Fibroblast of lung (primary cell): Measurements from ENCODE around the gene BBLN. TPM values are rescaled to one million over a fixed set of nuclear protein-coding genes. Genes with fewer than 3 reads are reported as not detected.

Experiments
- DNase-seq, 2 donors: peaks; one replicate each; pipeline versions ENCODE4 v3.0.0 to v3.0.0-alpha.2; 2010; ENCODE audit warnings: low read depth in 2 of 2
- H2AFZ ChIP-seq: 2 replicates; pipeline ENCODE4 v1.5.1; 2012; ENCODE audit warnings: low read length, control low read depth, inconsistent platforms
- H3K27ac ChIP-seq: 2 replicates; pipeline ENCODE4 v1.5.1; 2011; ENCODE audit warnings: low read length, control low read depth; ENCODE audit not compliant: insufficient read depth
- H3K27me3 ChIP-seq: 2 replicates; pipeline ENCODE4 v1.5.1; 2011; ENCODE audit warnings: mild to moderate bottlenecking, low read length; ENCODE audit not compliant: control insufficient read depth, insufficient read depth
- H3K36me3 ChIP-seq: 2 replicates; pipeline ENCODE4 v1.5.1; 2011; ENCODE audit warnings: low read length; ENCODE audit not compliant: control insufficient read depth, insufficient read depth
- H3K4me1 ChIP-seq: 2 replicates; pipeline ENCODE4 v1.5.1; 2011; ENCODE audit warnings: low read length; ENCODE audit not compliant: control insufficient read depth, insufficient read depth; ENCODE audit errors: extremely low read depth
- H3K4me2 ChIP-seq: 2 replicates; pipeline ENCODE4 v1.5.1; 2011; ENCODE audit warnings: low read length, control low read depth; ENCODE audit not compliant: insufficient read depth; ENCODE audit errors: extremely low read depth
- H3K4me3 ChIP-seq, 4 experiments: fragments of 200-600 bp in 1 of 4; sonication (generic) in 1 of 4; replicated peaks in 1 of 4; 2 replicates each; pipeline ENCODE4 v1.5.1; 2011 to 2016; ENCODE audit warnings: low read length in 4 of 4, low read depth in 3 of 4, mild to moderate bottlenecking in 3 of 4, control low read depth in 2 of 4, inconsistent platforms in 1 of 4, mixed read lengths in 1 of 4; ENCODE audit not compliant: insufficient read depth in 1 of 4; ENCODE audit errors: control extremely low read depth in 1 of 4
- H3K79me2 ChIP-seq: 2 replicates; pipeline ENCODE4 v1.5.1; 2012; ENCODE audit warnings: mild to moderate bottlenecking, low read length, inconsistent platforms; ENCODE audit not compliant: control insufficient read depth, insufficient read depth
- H3K9ac ChIP-seq: 2 replicates; pipeline ENCODE4 v1.5.1; 2011; ENCODE audit warnings: mild to moderate bottlenecking, low read length, control low read depth; ENCODE audit not compliant: insufficient read depth
- H3K9me3 ChIP-seq: 2 replicates; pipeline ENCODE4 v1.5.1; 2012; ENCODE audit warnings: low read depth, low read length; ENCODE audit not compliant: control insufficient read depth, insufficient read depth
- H4K20me1 ChIP-seq: 2 replicates; pipeline ENCODE4 v1.5.1; 2011; ENCODE audit warnings: low read length; ENCODE audit not compliant: control insufficient read depth, insufficient read depth; ENCODE audit errors: extremely low read depth
- CTCF ChIP-seq, 2 donors: IDR thresholded peaks in 1 of 2; conservative IDR thresholded peaks in 1 of 2; 1 replicate in 1 of 2; 2 replicates in 1 of 2; pipeline ENCODE4 v1.5.1; 2011 to 2012; ENCODE audit warnings: low read length in 2 of 2, control low read depth in 1 of 2, inconsistent platforms in 1 of 2, low read depth in 1 of 2, mild to moderate bottlenecking in 1 of 2
- EZH2 ChIP-seq: IDR thresholded peaks from 2 replicates; pipeline ENCODE4 v1.5.1; 2012; ENCODE audit warnings: low read length, control low read depth, mild to moderate bottlenecking; ENCODE audit errors: missing control alignments
- polyA plus RNA-seq, 2 donors: library from polyadenylated mRNA; depleted of rRNA in 1 of 2; stranded (reverse) in 1 of 2; unstranded in 1 of 2; fragments of >200 nt; gene quantifications; 2 replicates each; pipeline ENCODE4 v1.2.1, GENCODE V29; 2011 to 2012; ENCODE audit warnings: missing spikeins in 1 of 2
- total RNA-seq: library from RNA; depleted of rRNA; stranded (reverse); fragments of >200 nt; gene quantifications from 2 replicates; pipeline ENCODE4 v1.2.1, GENCODE V29; 2014

The BBLN gene
- total and polyA plus RNA-seq, 2 donors (not counting 1 experiment from before 2014, with no cell fraction given) = 23.8 to 29.4 TPM

- TF ChIP-seq CTCF (conservative IDR thresholded peaks at IDR 0.05 in 1 of 2, IDR thresholded peaks at IDR 0.05 in 1 of 2; ENCODE audit: low read depth in 1 of 2, low read length in 2 of 2) (no peak), EZH2 (no peak)
- Histone ChIP-seq H3K79me2 (no peaks in the 10 kb centered on the region), H3K36me3 (no peaks in the 10 kb centered on the region), H2AFZ (no peak overlapping the region), H3K4me3 (no peak overlapping the region), H3K4me2 (no peak overlapping the region), H3K4me1 (no peaks in the 10 kb centered on the region), H3K9ac (no peak overlapping the region), H3K9me3 (no peaks in the 10 kb centered on the region), H3K27me3 (peaks cover 7% of the 10 kb centered on the region), H3K27ac (no peak overlapping the region), H4K20me1 (no peaks in the 10 kb centered on the region)
- no peak for DNase-seq
Measured at GRCh38 chr9:128142061-128142460, 18.0 kb upstream of the BBLN start.

- Histone ChIP-seq H2AFZ (no peak overlapping the region), H3K79me2 (no peaks in the 10 kb centered on the region), H3K4me2 (no peak overlapping the region), H3K4me1 (no peaks in the 10 kb centered on the region), H3K9me3 (no peaks in the 10 kb centered on the region), H3K4me3 (no peak overlapping the region), H3K9ac (no peak overlapping the region), H3K36me3 (no peaks in the 10 kb centered on the region), H3K27me3 (peaks cover 7% of the 10 kb centered on the region), H4K20me1 (no peaks in the 10 kb centered on the region), H3K27ac (no peak overlapping the region)
- DNase-seq = no peak
- TF ChIP-seq CTCF (conservative IDR thresholded peaks at IDR 0.05 in 1 of 2, IDR thresholded peaks at IDR 0.05 in 1 of 2; ENCODE audit: low read depth in 1 of 2, low read length in 2 of 2) (no peak), EZH2 (no peak)
Measured at GRCh38 chr9:128142596-128142995, 17.5 kb upstream of the BBLN start.

DNA sequence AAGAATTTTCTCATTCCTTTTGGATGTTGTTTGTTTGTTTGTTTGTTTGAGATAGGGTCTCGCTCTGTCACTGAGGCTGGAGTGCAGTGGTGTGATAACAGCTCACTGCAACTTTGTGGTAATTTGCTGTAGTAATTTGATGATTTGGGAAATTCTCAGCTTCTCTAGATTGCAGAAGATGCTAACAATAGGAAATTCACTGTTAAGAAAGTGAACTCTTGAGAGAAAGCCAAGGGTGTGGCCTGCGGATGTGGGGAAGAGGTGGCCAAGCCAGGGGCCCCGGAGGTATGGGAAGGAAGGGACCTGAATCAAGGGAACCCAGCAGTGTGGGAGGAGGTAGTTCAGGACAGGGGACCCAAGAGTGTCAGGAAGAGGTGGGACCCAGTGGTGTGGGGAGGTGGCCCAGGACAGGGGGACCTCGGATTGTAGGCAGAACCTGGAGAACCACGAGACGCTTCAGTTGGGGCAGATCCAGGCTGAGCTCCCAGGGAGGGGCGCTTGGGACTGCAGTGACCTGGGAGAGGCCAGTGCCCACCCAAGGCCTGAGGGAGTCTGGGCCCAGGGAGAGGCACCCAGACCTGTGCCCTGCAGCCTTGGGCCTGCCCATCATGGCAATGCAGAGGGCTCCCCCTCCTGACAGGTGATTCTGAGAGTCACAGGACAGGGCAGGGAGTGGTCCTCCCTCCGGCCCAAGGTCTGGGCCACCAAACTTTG is 16.4 kb upstream of the BBLN start:
- H3K9ac ChIP-seq = no peak overlapping the region
- no peak overlapping the region for H2AFZ ChIP-seq
- H3K36me3 ChIP-seq = no peaks in the 10 kb centered on the region
- H4K20me1 ChIP-seq = no peaks in the 10 kb centered on the region
- no peak overlapping the region for H3K4me3 ChIP-seq
- peaks cover 7% of the 10 kb centered on the region for H3K27me3 ChIP-seq
- no peak overlapping the region for H3K27ac ChIP-seq
- H3K79me2 ChIP-seq = no peaks in the 10 kb centered on the region
- H3K4me1 ChIP-seq = no peaks in the 10 kb centered on the region
- no peaks in the 10 kb centered on the region for H3K9me3 ChIP-seq
- DNase-seq = no peak
- no peak for TF ChIP-seq CTCF (conservative IDR thresholded peaks at IDR 0.05 in 1 of 2, IDR thresholded peaks at IDR 0.05 in 1 of 2; ENCODE audit: low read depth in 1 of 2, low read length in 2 of 2)
- no peak for TF ChIP-seq EZH2
- no peak overlapping the region for H3K4me2 ChIP-seq
